ENCODE measurements around the gene LETM1. TPM values are rescaled to one million over a fixed set of nuclear protein-coding genes. Genes with fewer than 3 reads are reported as not detected.

LETM1 gene
- total RNA-seq, 1 donor from 2014 or later = 67.5 TPM

GRCh38 chr4:1859389-1859753, 3.4 kb upstream of the LETM1 start:
- intact Hi-C loops (cut with DNase I) = no loop called here
- H3K4me1 ChIP-seq = peaks cover 34% of the 10 kb centered on the region
- no peak overlapping the region for H3K4me3 ChIP-seq
- H3K27me3 ChIP-seq = no peaks in the 10 kb centered on the region
- H3K36me3 ChIP-seq = no peaks in the 10 kb centered on the region
- H3K27ac ChIP-seq = no peak overlapping the region
- H3K9me3 ChIP-seq = no peaks in the 10 kb centered on the region
- TF ChIP-seq POLR2A (IDR thresholded peaks at IDR 0.05) (no peak), CTCF (IDR thresholded peaks at IDR 0.05) (no peak), POLR2AphosphoS5 (IDR thresholded peaks at IDR 0.05; ENCODE audit: insufficient read depth in 1 of 2, low read depth in 1 of 2) (no peak)
- DNase-seq (ENCODE audit: extremely low spot score in 2 of 2) = no peak

GRCh38 chr4:1857931-1858330, 2.0 kb upstream of the LETM1 start:
- Histone ChIP-seq H3K4me3 (no peak overlapping the region), H3K27ac (no peak overlapping the region), H3K4me1 (peaks cover 44% of the 10 kb centered on the region), H3K27me3 (no peaks in the 10 kb centered on the region), H3K36me3 (no peaks in the 10 kb centered on the region), H3K9me3 (no peaks in the 10 kb centered on the region)
- TF ChIP-seq POLR2A (IDR thresholded peaks at IDR 0.05) = no peak
- no peak for TF ChIP-seq CTCF (IDR thresholded peaks at IDR 0.05)
- TF ChIP-seq POLR2AphosphoS5 (IDR thresholded peaks at IDR 0.05; ENCODE audit: insufficient read depth in 1 of 2, low read depth in 1 of 2) = no peak
- intact Hi-C loops (cut with DNase I) = no loop called here
- DNase-seq (ENCODE audit: extremely low spot score in 2 of 2) = no peak

GRCh38 chr4:1856943-1857699, 1.2 kb upstream of the LETM1 start:
- H3K4me1 ChIP-seq = peaks cover 46% of the 10 kb centered on the region
- no peaks in the 10 kb centered on the region for H3K9me3 ChIP-seq
- intact Hi-C loops (cut with DNase I) = no loop called here
- peak overlapping the region; percentile 75 to 93 for H3K4me3 ChIP-seq
- TF ChIP-seq CTCF (IDR thresholded peaks at IDR 0.05) (no peak), POLR2A (IDR thresholded peaks at IDR 0.05) (no peak)
- no peaks in the 10 kb centered on the region for H3K27me3 ChIP-seq
- H3K27ac ChIP-seq = peak overlapping the region; percentile 66
- no peak for DNase-seq (ENCODE audit: extremely low spot score in 2 of 2)
- no peaks in the 10 kb centered on the region for H3K36me3 ChIP-seq

- Histone ChIP-seq H3K27me3 (no peaks in the 10 kb centered on the region), H3K36me3 (no peaks in the 10 kb centered on the region), H3K27ac (peak overlapping the region; percentile 66), H3K9me3 (no peaks in the 10 kb centered on the region), H3K4me1 (peaks cover 56% of the 10 kb centered on the region), H3K4me3 (peak overlapping the region; percentile 75 to 93)
- intact Hi-C loops (cut with DNase I) = no loop called here
- TF ChIP-seq CTCF (IDR thresholded peaks at IDR 0.05) (no peak), POLR2A (IDR thresholded peaks at IDR 0.05) (no peak), POLR2AphosphoS5 (IDR thresholded peaks at IDR 0.05; ENCODE audit: insufficient read depth in 1 of 2, low read depth in 1 of 2) (no peak)
- no peak for DNase-seq (ENCODE audit: extremely low spot score in 2 of 2)
Measured at GRCh38 chr4:1855333-1856070, 454 bp downstream of the LETM1 start.

GRCh38 chr4:1854752-1855151, 1.2 kb downstream of the LETM1 start:
- Histone ChIP-seq H3K4me3 (peak overlapping the region; percentile 75 to 93), H3K27ac (no peak overlapping the region), H3K4me1 (peaks cover 56% of the 10 kb centered on the region), H3K27me3 (no peaks in the 10 kb centered on the region), H3K9me3 (no peaks in the 10 kb centered on the region), H3K36me3 (no peaks in the 10 kb centered on the region)
- intact Hi-C loops (cut with DNase I) = no loop called here
- no peak for TF ChIP-seq CTCF (IDR thresholded peaks at IDR 0.05)
- no peak for TF ChIP-seq POLR2A (IDR thresholded peaks at IDR 0.05)
- no peak for TF ChIP-seq POLR2AphosphoS5 (IDR thresholded peaks at IDR 0.05; ENCODE audit: insufficient read depth in 1 of 2, low read depth in 1 of 2)
- no peak for DNase-seq (ENCODE audit: extremely low spot score in 2 of 2)
